GM18519 (cell line): Measurements from ENCODE around the gene PRSS27.
"Not testable (repeated sequence)": the region's sequence is repeated elsewhere in the genome, so short reads cannot be mapped to it uniquely, and the experiment has no call there.

Experiments
- ATAC-seq: cut with Tn5 transposase; IDR thresholded peaks from one replicate; pipeline ENCODE4 v1.9.1; 2021; ENCODE audit warnings: mild to moderate bottlenecking, moderate library complexity; ENCODE audit not compliant: unreplicated experiment, low FRiP score

PRSS27 gene

GRCh38 chr16:2734844-2735515 is 15.0 kb upstream of the PRSS27 start:
- no peak for ATAC-seq

GRCh38 chr16:2728034-2728433 is 8.0 kb upstream of the PRSS27 start:
- ATAC-seq, result no peak

GRCh38 chr16:2726923-2727322 is 6.9 kb upstream of the PRSS27 start:
- no peak for ATAC-seq

DNA sequence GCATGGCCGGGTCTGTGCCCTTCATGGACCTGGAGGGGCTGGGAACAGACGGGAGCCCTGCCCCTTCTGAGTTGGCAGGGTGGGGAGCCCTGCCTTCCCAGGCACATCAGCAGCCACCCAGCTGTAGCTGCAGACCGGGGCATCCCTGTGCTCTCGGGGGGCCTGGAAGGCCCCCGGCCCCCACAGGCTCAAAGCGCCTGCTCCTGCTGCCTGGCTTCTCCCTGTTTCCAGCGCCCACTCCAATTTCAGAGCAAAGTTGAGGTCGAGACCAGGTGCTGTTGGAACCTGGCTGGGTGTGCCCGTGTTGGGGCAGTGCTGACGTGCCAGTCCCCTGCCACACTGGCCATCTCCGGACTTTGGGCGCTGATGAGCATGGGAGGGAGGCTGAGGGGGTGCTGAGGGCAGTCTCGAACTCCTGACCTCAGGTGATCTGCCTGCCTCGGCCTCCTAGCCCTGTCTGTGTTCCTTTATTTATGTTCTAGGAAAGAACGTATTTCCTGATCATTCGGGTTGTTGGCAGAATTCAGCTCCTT is 4.9 kb upstream of the PRSS27 start:
- no peak for ATAC-seq

- ATAC-seq, result no peak
Observed at GRCh38 chr16:2724088-2724676, 4.2 kb upstream of the PRSS27 start.

DNA sequence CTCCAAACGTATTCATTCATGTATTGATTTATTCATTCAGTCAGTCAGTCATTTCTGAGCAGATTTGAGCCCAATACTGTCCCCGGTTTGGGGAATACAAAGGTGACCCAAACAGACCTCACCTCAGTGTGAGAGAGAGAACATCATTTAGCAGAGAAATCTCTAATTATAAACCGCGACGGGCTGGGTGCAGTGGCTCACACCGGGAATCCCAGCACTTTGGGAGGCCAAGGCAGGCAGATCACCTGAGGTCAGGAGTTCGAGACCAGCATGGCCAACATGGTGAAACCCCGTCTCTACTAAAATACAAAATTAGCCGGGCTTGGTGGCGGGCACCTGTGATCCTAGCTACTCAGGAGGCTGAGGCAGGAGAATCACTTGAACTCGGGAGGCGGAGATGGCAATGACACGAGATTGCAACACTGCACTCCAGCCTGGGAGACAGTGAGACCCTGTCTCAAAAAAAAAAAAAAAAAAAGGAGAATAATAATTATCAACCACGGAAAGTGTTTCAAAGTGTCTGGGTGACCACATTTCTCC is 1.7 kb upstream of the PRSS27 start:
- ATAC-seq, result not testable (repeated sequence)

DNA sequence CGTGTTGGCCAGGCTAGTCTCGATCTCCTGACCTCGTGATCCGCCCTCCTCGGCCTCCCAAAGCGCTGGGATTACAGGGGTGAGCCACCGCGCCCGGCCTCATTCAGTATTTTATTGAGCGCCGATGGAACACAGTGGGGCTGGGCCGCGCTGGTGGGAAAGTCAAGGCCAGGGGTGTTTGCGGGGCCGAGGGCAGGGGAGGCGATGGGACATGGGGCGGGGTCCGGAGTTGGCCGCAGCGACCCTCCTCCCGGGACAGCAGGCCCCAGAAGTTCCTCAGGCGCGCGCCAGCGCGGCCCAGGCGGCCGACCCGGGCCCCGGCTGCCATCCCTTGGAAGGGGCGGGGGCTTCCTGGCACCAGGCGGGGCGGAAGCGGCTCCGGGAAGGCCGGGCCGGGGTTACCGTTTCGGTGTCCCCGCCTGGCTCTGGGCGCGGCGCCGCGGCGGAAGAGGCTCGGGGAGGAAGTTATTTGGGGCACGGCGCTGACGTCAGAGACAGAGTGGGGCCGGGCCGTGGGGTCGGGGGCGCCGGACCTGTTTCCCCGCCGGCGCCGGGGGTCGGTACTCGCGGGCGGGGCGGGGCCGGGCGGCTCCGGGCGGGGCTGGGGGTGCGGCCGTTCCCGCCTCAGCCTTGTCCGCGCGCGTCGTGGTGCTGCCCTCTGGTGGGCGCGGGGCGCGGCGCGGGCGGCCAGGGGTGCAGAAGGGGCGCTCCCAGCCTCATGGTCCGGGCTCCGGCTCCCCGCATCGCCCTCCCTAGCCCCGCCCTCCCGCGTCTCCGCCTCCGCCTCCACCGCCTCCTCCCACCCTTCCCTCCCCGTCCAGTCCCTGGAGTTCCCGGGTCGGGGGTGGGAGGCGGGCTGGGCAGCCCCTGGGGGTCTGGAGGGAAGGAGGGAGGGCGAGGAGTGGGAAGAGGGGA is 952 bp upstream of the PRSS27 start:
- ATAC-seq, result peak; percentile 54

DNA sequence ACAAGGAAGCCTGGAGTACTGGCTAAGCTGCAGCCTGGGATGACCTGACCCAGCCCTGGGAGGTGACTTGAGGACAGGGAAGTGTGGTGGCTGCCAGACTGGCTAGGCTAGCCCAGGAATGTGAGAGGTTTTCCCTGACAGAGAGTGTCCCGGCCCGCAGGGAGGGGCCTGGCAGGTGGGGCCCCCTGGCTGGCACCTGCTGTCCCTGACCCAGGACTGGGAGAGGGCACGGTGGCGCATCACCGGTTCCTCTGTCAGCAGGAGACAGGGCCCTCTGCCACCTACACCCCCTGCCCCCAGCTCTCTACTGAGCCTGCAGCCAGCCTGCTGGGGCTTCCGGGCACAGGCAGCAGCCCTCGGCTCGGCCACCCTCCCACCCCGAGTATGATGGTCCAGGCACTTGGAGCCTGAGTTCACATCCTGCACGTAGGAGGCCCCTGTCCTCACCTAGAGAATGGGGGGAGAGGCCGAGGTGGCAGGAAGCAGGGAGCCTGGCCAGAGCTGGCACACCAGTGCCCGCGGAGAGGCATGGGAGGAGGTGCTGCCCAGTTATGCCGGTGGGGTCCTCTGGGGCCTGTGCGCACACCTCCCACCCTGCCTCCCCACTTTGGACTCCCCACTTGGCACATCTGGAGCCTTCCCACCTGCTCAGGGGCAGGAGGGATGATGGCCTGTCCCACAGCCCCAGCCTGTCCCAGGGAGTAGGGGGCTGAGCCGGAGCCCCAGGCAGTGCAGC is 528 bp downstream of the PRSS27 start:
- ATAC-seq, result no peak

DNA sequence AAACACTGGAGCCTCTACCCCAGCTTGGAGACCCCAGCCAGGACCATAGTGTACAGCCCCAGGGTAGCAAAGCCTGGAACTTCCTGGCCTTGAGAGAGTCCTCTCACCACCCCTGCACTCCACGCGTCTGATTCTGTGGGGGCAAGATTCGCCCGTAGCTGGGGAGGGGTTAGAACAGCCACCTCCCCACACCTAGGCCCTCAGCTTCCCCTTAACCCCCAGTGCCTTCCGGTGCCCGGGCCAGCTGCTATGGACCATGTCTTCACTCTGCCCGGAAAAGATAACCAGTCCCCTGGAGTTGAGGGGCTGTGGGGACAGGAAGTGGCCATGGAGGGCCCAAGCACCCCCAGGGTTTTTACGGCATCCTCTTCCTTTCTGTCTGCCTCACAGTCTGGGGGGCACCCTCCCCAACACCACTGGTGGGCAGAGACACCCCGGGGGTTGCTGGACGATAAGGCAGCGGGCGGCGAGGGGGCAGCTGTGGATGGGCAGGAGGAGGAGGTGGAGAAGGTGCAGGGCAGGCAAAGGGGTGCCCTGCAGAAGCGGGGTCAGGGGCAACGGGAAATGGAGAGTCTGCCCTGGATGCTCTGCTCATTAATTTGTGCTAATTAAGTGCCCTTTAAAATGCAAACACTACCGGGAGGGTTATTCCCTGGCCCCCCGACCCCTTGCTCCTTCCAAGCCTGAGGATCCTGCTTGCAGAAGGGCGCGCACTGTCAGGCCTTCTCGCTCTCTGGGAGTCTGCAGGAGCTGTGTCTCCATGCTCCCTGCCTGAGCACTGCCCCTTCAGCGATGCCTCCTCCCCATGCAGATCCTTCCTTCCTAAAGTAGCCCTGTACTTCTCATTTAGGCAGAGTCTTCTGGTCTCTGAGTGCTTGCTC is 2.4 kb downstream of the PRSS27 start:
- ATAC-seq, result no peak

DNA sequence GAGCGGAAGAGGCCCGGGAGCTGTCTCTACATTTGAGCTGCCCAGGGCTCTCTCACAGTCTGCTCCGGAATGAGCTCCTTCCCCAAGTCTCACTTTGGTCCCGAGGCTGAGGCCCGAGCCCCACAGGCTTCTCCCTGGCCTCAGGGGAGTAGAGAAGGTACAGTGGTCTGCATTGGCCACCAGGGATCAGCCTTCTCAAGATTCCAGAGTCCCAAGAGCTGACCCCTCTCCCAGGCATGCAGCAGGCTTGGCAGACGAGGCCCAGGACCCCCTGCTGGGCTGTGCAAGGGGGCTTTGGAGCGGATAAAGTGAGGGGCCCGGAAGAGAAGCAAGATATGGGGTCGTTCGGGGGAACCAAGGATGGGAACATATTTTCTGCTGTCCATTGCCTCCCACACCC is 3.1 kb downstream of the PRSS27 start:
- ATAC-seq, result no peak

- no peak for ATAC-seq
Observed at GRCh38 chr16:2715966-2716885, 3.8 kb downstream of the PRSS27 start.

DNA sequence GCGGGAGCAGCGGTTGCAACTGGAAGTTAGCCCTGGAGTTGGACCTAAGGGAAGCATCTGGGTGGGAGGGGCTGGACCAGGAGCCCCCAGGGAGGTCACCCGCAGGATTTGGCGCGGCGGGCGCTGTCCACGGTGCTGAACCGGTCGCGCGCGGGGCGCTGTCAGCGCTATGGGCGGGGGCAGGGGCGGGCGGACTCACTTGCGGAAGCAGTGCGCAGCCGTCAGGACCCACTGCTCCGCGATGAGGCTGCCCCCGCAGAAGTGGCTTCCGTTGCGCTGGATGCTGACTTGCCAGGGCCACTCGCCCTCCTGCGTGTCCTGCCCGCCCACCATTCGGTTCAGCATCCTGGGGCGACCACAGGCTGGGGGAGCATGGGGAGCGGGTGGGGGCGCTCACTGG is 4.5 kb downstream of the PRSS27 start:
- no peak for ATAC-seq

- no peak for ATAC-seq
Observed at GRCh38 chr16:2715064-2715463, 5.0 kb downstream of the PRSS27 start.

DNA sequence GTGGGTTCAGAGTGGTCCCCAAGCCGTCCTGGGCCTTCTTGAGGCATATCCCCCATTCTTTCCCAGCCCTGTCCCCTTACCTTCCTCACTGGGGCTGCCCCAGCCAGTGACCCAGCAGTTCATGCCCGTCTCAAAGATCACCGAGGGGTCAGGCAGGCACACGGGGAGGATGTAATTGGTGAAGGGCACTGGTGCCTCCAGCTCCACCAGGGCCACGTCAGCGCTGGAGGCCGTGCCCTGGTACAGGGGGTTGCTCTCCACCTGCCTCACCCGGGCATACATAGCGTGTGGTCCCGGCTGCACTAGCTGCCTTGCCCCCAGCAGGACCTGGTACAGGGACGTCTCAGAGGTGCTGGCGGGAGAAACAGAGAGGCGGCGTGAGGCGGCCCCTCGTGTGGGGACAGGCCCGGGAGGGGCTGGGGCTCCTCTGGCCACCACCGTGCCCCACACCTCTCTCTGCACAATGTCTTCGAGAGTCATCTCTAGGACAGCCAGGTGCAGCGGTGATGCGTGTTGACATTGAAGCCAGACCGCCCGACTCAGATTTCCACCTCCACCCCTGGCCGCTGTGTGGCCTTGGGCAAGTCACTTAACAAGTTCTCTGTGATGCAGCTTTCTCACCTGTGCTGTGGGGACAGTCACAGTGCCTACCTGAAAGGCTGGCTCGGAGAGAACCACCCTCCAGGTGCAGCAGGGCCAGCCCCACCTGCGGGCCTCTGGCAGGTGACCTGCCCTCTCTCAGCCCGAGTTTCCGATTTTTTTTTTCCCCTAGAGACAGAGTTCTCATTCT is 5.8 kb downstream of the PRSS27 start:
- no peak for ATAC-seq

- no peak for ATAC-seq
Observed at GRCh38 chr16:2713523-2713922, 6.5 kb downstream of the PRSS27 start.

- no peak for ATAC-seq
Observed at GRCh38 chr16:2712546-2712945, 7.5 kb downstream of the PRSS27 start.

DNA sequence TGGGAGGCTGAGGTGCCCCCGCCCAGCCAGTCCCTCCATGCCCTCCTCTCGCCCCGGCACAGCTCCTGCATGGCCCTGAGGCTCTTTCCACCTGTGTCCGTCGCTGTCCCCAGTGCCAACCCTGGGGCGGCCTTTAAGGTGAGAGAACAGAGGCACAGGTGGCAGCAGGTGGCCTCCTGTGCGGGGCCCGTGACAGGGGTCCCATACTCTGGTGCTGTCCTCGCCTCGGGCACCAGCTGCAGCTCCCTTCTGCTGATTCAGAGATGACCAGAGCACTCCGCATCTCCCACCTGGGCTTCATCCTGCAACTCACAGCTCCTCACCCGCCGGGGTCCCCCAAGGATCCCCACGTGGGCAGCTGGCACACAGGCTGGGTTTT is 8.0 kb downstream of the PRSS27 start:
- ATAC-seq, result no peak
